Peyer's patch (tissue), 4 donors: ENCODE measurements around the gene RECK. TPM values are rescaled to one million over a fixed set of nuclear protein-coding genes. Genes with fewer than 3 reads are reported as not detected.
"Not testable (repeated sequence)": the region's sequence is repeated elsewhere in the genome, so short reads cannot be mapped to it uniquely, and the experiment has no call there.

ENCODE experiments used
- DNase-seq, 3 donors: peaks; one replicate each; pipeline ENCODE4 v3.0.0-alpha.2; 2017 to 2019
- H3K27ac ChIP-seq, 4 donors: fragments of 200-600 bp; sonication (generic); one replicate each; pipeline ENCODE4 v1.5.1; 2016 to 2019
- H3K27me3 ChIP-seq, 2 donors: fragments of 200-600 bp; sonication (generic); one replicate each; pipeline ENCODE4 v1.5.1; 2019
- H3K36me3 ChIP-seq, 3 donors: fragments of 200-600 bp; sonication (generic); one replicate each; pipeline ENCODE4 v1.5.1; 2016 to 2019
- H3K4me1 ChIP-seq, 4 donors: fragments of 200-600 bp; sonication (generic); one replicate each; pipeline ENCODE4 v1.5.1; 2016 to 2019
- H3K4me3 ChIP-seq, 4 donors: fragments of 200-600 bp; sonication (generic); 1 replicate in 3 of 4; 2 replicates in 1 of 4; pipeline ENCODE4 v1.5.1; 2016 to 2019; ENCODE audit warnings: mild to moderate bottlenecking in 1 of 4
- H3K9me3 ChIP-seq, 4 donors: fragments of 200-600 bp; sonication (generic); one replicate each; pipeline ENCODE4 v1.5.1; 2016 to 2019; ENCODE audit warnings: mild to moderate bottlenecking in 1 of 4
- POLR2A ChIP-seq, 2 donors: fragments of 450-650 bp; IDR thresholded peaks; one replicate each; pipeline ENCODE4 v1.5.1; 2017; ENCODE audit warnings: antibody characterized with exemption in 2 of 2, mild to moderate bottlenecking in 2 of 2, moderate library complexity in 2 of 2
- total RNA-seq, 4 donors: library from RNA; depleted of rRNA; stranded (reverse); fragments of >200 nt; gene quantifications; one replicate each; pipeline ENCODE4 v1.1.0, GENCODE V29; 2016
- TF ChIP-seq, protein P1 (sequence below), 6 experiments: fragments of 450-650 bp in 4 of 6; fragments of 200-600 bp in 2 of 6; sonication (generic) in 1 of 6; IDR thresholded peaks; one replicate each; pipeline ENCODE4 v1.5.1; 2017 to 2019; ENCODE audit warnings: antibody characterized with exemption in 6 of 6, mild to moderate bottlenecking in 3 of 6, moderate library complexity in 1 of 6

RECK gene
- total RNA-seq, 4 donors from 2014 or later, result 1.9 to 8.3 (median 5.9) TPM

DNA sequence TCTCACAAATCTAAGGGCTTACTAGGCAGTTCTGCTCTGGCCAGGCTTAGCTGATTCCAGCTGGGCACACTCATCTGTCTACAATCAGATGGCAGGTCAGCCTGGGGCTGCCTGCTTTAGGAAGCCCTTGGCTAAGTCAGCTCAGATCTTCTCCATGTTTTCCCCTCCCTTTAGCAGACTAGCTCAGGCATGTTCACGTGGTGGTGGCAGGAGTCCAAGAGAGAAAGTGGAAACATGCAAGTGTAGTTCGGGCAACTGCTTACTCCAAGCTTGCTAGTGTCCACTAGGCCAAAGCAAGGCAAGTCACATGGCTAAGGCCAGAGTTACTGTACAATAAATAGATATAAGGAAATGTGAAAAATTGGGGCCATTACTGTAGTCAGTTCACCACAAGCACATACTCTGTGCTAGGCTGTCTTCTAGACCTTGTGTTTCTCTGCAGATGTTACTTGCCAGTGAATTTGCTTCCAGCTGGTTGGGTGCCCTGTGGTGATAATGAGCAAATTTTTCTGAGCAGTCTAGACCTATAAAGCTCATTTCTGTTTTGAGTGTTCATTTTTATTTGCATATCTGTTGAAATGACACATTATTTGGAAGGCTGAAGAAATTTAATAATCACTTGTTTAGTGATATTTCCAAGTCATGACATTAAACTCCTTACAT is 38.3 kb downstream of the RECK start:
- Histone ChIP-seq H3K27ac (peak overlapping the region in 1 of 4 donors; percentile 19), H3K9me3 (no peaks in the 10 kb centered on the region), H3K4me1 (peaks cover 0 to 12% (median 0%) of the 10 kb centered on the region in 4 donors), H3K36me3 (no peaks in the 10 kb centered on the region), H3K4me3 (no peak overlapping the region), H3K27me3 (no peaks in the 10 kb centered on the region)
- TF ChIP-seq, protein P1, sequence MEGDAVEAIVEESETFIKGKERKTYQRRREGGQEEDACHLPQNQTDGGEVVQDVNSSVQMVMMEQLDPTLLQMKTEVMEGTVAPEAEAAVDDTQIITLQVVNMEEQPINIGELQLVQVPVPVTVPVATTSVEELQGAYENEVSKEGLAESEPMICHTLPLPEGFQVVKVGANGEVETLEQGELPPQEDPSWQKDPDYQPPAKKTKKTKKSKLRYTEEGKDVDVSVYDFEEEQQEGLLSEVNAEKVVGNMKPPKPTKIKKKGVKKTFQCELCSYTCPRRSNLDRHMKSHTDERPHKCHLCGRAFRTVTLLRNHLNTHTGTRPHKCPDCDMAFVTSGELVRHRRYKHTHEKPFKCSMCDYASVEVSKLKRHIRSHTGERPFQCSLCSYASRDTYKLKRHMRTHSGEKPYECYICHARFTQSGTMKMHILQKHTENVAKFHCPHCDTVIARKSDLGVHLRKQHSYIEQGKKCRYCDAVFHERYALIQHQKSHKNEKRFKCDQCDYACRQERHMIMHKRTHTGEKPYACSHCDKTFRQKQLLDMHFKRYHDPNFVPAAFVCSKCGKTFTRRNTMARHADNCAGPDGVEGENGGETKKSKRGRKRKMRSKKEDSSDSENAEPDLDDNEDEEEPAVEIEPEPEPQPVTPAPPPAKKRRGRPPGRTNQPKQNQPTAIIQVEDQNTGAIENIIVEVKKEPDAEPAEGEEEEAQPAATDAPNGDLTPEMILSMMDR (IDR thresholded peaks at IDR 0.05), result no peak
- no peak for TF ChIP-seq POLR2A (IDR thresholded peaks at IDR 0.05)
- DNase-seq, result peak in 2 of 3 donors; percentile 54 to 77

DNA sequence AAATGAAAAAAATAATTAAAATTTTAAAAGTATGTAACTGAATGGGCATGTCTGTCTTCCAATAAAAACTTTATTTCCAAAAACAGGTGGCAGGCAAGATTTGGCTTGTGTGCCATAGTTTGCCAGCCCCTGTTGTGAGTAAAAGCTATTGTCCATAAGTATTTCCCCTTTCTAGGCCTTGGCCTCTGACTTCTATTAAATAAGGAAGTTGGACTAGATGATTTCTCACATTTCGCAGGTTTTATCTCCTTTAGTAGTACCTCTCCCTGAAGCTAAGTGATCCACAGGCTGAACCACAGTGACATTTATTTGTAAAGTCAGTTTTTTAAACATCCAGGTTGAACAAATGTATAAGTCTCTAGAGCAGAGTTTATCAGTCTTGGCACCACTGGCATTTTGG is 41.3 kb downstream of the RECK start:
- DNase-seq, result no peak
- Histone ChIP-seq H3K4me1 (peaks cover 0 to 12% (median 0%) of the 10 kb centered on the region in 4 donors), H3K27me3 (no peaks in the 10 kb centered on the region), H3K27ac (no peak overlapping the region), H3K4me3 (no peak overlapping the region), H3K9me3 (no peaks in the 10 kb centered on the region), H3K36me3 (no peaks in the 10 kb centered on the region)
- TF ChIP-seq, protein P1 (IDR thresholded peaks at IDR 0.05), result no peak
- no peak for TF ChIP-seq POLR2A (IDR thresholded peaks at IDR 0.05)

DNA sequence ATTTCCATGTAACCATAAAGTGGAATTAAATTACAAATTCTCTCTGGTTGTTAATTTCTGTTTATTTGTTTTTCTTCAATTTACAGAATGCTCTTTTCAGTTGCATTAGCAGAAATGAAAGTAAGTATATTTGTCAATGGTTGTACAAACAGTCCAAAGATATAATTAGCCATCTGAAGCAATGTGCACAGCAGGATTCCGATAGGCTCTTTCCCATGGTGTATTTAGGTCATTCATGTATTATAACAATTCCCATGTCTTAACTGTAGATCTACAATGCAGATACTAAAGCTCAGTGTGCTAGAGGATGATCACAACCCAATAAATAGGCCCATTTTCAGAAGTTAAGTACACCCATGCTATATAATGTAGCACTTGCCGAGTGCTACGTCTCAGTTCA is 43.8 kb downstream of the RECK start:
- no peaks in the 10 kb centered on the region for H3K9me3 ChIP-seq
- no peak for DNase-seq
- H3K4me1 ChIP-seq, result no peaks in the 10 kb centered on the region
- no peaks in the 10 kb centered on the region for H3K27me3 ChIP-seq
- TF ChIP-seq, protein P1 (IDR thresholded peaks at IDR 0.05), result no peak
- no peak for TF ChIP-seq POLR2A (IDR thresholded peaks at IDR 0.05)
- H3K36me3 ChIP-seq, result no peaks in the 10 kb centered on the region
- no peak overlapping the region for H3K27ac ChIP-seq
- no peak overlapping the region for H3K4me3 ChIP-seq

DNA sequence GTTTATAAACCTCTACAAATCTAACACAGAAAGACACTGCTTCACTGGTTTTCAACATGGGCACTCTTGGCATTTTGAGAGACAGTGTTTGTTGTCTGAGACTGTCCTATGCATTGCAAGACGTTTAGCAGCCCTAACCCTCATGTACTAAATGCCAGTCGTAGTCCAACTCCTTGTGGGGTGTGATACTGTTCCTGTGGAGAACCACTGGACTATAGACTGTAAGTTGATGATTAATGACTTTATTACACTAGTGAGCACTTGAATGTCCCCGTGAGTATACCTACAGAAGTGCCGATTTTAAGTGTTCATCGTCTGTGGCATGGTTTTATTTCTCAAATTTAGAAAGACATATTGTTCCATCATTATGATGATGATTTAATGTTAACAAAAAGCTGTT is 46.2 kb downstream of the RECK start:
- Histone ChIP-seq H3K36me3 (no peaks in the 10 kb centered on the region), H3K27me3 (no peaks in the 10 kb centered on the region), H3K9me3 (no peaks in the 10 kb centered on the region), H3K4me3 (no peak overlapping the region), H3K27ac (peak overlapping the region in 1 of 4 donors; percentile 48), H3K4me1 (no peaks in the 10 kb centered on the region)
- TF ChIP-seq, protein P1 (IDR thresholded peaks at IDR 0.05), result no peak
- TF ChIP-seq POLR2A (IDR thresholded peaks at IDR 0.05), result no peak
- DNase-seq, result no peak

DNA sequence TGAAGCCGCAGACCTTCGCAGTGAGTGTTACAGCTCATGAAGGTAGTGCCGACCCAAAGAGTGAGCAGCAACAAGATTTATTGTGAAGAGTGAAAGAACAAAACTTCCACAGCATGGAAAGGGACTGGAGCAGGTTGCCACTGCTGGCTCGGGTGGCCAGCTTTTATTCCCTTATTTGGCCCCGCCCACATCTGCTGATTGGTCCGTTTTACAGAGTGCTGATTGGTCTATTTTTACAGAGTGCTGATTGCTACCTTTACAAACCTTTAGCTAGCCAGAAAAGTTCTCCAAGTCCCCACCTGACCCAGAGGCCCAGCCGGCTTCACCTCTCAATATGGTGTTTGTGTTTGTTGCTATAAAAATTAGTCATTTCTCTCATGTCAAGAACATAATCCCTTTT is 49.7 kb downstream of the RECK start:
- Histone ChIP-seq H3K36me3 (no peaks in the 10 kb centered on the region), H3K27ac (no peak overlapping the region), H3K4me3 (no peak overlapping the region), H3K4me1 (peaks cover 0 to 8% (median 0%) of the 10 kb centered on the region in 4 donors), H3K9me3 (no peaks in the 10 kb centered on the region), H3K27me3 (no peaks in the 10 kb centered on the region)
- DNase-seq, result no peak
- TF ChIP-seq, protein P1 (IDR thresholded peaks at IDR 0.05), result no peak
- TF ChIP-seq POLR2A (IDR thresholded peaks at IDR 0.05), result no peak

DNA sequence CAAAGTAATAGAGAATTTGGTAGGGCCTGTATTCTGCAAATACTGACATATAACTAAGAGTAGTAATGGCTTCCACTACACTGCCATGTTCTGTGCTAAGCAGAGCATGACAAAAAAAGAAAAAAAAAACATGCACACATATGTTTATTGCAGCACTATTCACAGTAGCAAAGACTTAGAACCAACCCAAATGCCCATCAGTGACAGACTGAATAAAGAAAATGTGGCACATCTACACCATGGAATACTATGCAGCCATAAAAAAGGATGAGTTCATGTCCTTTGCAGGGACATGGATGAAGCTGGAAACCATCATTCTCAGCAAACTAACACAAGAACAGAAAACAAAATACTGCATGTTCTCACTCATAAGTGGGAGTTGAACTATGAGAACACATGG is 50.3 kb downstream of the RECK start:
- not testable (repeated sequence) for DNase-seq

More for the DNA sequence above, 50.3 kb downstream of the RECK start:
- not testable (repeated sequence) for H3K4me3 ChIP-seq, H3K36me3 ChIP-seq, H3K27me3 ChIP-seq, H3K4me1 ChIP-seq, H3K9me3 ChIP-seq, H3K27ac ChIP-seq
